SW 1271 (cell line): ENCODE results near the gene UCK2.

Experiments
- DNase-seq, 2 experiments: peaks; one replicate each; lab custom pipeline; 2025; lab: John Stamatoyannopoulos, UW

UCK2 gene

DNA sequence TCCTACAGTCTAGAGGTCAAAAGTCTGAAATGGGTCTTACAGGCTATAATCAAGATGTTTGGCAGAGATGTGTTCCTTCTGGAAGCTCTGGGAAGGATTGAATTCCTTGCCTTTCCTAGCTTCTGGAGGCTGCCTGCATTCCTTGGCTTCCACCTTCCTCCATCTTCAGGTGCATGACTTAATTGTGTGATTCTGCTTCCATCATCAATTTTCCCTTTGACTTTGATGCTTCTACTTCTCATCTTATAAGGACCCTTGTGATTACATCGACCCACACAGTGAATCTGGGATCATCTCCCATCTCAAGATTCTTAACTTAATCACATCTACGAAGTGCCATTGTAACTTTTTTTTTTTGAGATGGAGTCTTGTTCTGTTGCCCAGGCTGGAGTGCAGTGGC lies 111.4 kb downstream of the UCK2 start:
- DNase-seq: no peak

DNA sequence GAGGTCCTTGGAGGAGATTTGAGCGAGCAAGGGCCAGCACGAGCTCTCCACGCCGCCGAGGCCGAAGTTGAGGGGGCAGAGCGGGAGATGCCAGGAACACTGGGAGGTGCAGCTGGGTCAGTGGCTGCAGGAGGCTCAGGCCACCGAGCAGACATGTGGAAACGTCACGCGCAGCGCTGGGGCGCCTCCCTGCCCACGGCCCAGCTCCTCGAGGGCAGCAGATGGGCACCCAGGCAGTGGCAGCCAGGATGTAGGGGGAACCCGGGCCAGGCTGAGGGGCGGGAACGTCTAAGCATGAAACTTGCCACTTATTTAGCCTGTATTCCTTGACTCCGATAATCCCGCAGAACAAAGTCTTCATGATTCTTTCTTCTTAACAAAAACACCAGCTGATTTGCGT lies 114.1 kb downstream of the UCK2 start:
- DNase-seq: no peak

DNA sequence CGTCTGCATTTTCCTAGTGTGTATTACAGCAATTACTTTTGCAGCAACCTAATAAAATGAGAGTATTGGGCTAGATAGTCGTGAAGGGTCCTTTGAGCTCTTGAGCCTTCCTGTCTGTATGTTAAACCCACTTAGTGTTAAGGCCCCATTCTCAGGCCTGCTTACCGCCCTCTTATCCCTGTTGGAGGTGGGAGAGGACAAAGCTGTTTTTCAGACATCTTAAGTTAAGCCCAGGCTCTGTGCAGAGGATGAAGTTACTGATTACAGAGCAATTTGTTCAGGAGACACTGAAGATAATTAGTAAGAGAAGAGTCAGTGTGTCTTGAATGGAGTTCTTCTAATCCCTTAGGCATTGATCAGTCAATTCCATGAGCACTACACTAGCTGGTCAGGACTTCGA lies 114.6 kb downstream of the UCK2 start:
- DNase-seq: no peak

DNA sequence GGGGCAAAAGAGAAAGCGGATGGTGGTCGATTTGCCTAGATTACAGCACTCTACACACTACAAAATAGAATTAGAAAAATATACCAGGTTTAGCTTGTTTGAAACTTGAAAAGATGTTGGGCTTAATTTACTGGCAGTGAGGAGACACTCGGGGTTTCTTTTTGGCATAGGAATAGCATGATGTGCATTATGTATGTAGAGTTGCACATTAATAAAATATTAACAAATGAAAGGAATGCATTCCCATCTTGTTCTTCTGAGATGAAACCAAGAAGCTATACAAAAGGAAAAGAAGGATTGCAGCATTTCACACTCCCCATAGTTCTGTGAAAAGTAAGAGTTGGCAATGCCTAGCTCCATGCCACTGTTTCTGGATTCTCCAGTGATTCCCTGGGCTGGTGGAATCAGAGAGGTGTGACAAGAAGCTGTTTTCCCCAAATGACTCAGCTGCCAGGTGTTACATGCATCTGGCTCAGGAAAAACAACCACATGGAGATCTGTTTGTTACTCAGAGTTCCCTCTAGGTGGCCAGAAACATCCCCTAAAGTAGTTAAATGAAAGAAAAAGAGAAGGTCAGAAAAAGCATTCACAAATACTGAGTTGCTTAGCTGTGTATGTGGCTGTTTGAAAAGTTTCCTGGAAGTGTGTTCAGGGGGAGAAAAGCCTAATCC lies 115.6 kb downstream of the UCK2 start:
- DNase-seq: no peak

DNA sequence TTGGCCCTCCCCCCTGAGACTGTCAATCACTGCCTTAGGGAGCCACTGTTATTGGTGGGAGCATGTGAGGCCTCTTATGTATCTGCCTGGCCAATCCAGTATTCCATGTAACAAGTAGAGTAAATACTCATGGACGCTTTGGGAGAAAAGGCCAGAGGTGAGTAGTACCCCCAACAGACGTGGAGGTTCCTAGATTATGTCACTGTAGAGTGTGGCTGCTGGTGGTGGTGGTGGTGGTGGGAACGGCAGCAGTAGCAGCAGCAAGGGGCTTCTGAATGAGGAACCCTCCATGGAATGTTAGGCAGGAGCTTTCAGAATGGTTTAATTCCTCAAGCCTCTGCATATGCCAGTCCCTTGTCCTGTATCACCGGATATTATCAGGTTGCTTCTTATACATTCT lies 118.5 kb downstream of the UCK2 start:
- no peak for DNase-seq

DNA sequence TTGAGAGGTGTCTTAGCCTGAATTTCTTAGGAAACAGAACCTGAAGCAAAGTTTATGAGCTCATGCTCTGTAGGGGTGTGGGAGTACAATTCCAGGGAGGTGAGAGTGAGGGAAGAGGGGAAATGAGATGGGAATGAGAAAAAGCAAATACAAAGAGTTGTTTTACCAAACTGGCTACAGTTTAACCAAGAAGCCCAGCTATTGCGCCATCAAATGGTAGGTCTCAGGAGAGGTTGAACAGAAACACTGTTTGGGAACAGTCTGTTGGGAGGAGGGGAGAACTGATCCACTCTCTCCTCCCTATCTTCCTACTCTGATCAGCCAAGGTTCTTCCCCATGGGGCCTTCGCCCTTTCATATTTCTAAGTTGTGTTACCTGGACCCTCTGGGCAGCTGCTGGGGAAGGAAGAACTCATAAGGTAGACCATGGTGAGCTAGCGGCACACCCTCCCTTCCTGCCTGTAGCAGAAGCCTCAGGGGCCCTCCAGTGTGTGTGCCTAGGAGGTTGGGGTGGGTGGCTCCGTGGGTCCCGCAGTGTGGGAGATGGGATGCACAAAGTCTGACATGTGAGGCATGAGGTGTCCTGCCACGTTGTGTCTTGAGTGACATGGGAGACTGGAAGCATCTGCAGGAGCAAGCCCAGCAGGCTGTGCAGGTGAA lies 120.5 kb downstream of the UCK2 start:
- DNase-seq: no peak

DNA sequence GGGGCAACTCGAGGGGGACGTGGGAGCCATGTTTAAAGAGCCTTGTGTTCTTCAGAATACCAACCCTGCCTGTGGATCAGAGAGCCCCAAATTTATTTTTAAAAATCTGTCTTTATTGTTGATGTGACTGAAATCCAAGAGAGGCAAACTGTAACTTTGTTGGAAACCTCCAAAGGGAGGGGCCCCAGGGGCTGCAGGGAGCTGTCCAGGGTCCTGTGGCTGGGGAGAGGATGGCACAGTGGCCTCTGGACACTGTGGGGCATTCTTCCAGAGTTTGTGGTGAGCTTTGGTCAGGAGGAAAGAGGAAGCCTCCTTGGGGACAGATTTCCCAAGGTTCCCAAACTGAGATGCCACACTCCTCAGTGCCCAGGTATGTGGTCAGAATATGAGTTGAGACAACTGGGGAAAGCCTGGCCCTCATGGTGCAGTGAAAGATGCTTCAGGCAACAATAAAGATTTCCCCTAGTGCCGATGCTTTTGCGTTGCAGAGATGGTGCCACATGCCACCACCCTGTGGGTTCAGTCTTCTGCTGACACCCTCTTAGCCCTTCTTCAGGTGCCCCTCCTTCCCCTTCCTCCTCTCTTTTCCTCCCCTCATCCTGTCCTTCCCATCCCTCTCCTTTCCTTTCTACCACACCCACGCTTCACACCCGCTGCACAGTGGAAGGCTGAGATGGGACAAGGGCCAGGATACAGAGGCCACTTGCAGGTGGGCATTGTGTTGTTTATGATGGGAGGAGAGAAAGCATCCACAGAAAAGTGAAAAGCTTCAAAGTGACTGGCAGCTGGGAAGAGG lies 122.1 kb downstream of the UCK2 start:
- DNase-seq: no peak

GRCh38 chr1:165954940-165955339 lies 127.5 kb downstream of the UCK2 start:
- DNase-seq: no peak

DNA sequence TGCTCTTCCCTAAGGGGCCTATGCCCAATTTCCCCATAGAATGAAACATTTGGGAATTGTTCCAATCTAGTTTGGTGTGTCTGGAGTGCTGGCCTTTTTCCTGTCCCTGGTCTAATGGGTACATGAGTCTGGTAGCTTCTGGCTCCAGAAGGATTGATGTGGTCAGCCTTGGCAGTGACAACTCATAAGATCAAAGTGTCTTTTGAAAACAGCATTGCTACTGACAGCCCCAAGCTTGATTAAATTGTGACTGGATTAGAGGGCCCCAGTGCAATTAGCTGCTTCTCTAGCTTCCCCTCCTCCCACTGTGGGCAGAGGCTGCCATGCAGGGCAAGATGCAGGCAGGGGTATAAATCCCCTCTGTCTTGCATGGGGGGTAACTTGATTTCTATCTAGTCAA lies 130.9 kb downstream of the UCK2 start:
- DNase-seq: no peak

DNA sequence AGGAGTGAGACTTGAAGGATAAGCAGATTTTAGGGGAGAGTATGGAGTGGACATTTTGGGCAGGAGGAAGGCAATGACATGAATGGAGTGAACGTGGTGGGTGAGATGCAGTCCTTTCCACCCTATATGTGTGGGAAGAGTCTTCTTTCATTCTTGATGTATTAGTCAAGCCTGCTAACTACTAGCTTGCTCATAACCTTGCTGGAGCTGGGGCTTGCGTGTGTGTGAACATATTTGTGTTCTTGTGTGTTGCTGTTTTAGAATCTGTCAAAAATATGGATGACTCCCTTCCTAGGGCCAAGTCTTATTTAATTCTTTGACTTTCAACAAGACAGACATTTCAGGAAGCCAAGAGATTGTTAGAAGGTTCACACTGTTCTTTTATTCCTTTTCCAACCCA lies 132.7 kb downstream of the UCK2 start:
- DNase-seq: no peak

DNA sequence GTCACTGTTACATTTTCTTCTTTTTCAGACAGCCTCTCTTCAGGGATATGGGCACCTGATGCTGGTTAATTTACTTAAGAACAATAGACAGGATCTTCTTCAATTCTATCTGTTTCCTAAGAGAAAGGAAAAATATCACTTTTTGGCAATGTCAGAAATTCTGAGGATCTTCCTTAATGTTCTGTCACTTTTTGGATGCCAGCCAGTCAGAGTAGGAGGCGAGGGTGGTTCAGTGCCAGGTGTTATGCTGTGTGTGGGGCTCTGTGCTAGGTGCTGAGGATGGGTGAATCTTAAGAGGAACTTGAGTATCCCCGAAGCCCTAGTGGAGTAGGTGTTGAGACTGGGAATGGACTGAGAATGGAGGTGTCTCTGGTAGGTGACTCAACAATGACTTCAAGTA lies 133.5 kb downstream of the UCK2 start:
- DNase-seq: no peak
